ENCODE measurements around the gene LYPD3. TPM values are rescaled to one million over a fixed set of nuclear protein-coding genes. Genes with fewer than 3 reads are reported as not detected.

The LYPD3 gene
- total RNA-seq, 1 donor from 2014 or later: 15.0 TPM

DNA sequence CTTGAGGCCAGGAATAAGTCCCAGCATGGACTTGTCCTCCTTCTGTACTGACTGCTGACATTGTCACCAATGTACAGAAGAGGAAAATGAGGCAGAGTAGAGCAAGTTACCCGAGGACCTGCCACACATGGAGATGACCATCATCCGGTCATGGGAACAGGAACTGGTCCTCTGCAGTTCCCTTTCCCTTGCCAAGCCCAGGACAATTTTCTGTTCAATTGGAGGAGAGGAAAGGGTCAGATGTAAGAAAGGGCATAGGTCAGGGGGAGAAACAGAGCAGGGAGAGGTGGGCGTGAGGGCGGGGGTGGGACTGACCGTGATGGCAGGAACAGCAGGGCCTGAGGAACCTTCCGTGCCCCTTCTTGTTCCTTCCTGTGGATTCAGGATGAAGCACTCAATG is 20.5 kb upstream of the LYPD3 start:
- no peak for DNase-seq (ENCODE audit: low spot score)

GRCh38 chr19:43483281-43483680 is 17.9 kb upstream of the LYPD3 start:
- no peak for DNase-seq (ENCODE audit: low spot score)

DNA sequence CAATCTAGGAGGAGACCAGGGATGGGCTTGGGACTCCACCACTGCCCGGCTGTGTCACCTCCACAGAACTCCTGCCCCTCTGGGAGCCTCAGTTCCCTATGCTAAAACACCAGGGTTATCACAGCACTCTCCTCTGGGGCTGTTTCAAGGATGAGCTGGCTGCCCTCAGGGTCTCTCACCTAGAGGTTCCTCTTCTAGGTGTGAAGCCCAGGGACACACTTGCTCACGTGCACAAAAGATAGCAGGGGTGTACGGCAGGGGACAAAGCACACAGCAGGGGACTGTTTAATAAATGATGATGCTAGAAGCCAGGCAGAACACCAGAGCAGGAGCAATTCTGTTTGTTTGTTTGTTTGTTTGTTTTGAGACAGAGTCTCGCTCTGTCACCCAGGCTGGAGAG is 16.8 kb upstream of the LYPD3 start:
- no peak for DNase-seq (ENCODE audit: low spot score)

- DNase-seq (ENCODE audit: low spot score): no peak
Observed at GRCh38 chr19:43481701-43482100, 16.3 kb upstream of the LYPD3 start.

GRCh38 chr19:43480574-43480973 is 15.2 kb upstream of the LYPD3 start:
- no peak for DNase-seq (ENCODE audit: low spot score)

DNA sequence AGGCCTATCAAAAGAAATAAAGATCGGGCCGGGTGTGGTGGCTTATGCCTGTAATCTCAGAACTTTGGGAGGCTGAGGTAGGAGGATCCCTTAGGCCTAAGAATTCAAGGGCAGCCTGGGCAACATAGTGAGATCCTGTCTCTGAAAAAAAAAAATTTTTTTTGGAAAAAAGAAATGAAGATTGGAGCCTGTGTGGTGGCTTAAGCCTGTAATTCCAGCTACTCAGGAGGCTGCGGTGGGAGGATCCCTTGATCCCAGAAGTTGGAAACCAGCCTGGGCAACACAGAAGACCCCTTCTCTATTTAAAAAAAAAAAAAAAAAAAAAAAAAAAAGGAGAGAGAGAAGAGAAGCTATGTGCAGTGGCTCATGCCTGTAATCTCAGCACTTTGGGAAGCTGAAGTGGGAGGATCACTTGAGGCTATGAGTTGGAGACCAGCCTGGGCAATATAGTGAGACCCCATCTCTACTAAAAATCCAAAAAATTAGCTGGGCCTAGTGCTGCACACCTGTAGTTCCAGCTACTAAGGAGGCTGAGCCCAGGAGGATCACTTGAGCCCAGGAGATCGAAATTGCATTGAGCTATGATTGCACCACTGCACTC is 14.7 kb upstream of the LYPD3 start:
- no peak for DNase-seq (ENCODE audit: low spot score)

DNA sequence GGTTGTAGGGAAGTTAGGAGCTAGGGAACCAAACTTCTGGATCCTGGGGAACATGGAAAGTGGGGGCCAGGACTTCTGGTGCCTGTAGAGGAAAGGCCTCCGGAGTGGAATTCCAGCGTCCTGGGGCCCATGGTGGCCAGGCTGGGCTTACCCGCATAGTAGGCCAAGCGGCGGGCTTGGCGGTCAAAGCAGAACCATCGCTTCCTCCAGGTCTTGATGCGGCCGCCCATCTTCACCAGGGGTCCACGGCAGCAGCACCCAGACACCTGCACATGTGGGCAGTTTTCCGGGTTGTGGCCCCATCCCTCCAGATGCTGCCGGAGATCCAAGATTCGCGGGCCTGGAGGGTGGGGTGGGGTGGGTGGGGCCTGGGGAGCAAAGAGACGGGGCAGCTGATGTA is 13.8 kb upstream of the LYPD3 start:
- no peak for DNase-seq (ENCODE audit: low spot score)

GRCh38 chr19:43478323-43478722 is 12.9 kb upstream of the LYPD3 start:
- DNase-seq (ENCODE audit: low spot score): no peak

- DNase-seq (ENCODE audit: low spot score): no peak
Observed at GRCh38 chr19:43476606-43477005, 11.2 kb upstream of the LYPD3 start.

DNA sequence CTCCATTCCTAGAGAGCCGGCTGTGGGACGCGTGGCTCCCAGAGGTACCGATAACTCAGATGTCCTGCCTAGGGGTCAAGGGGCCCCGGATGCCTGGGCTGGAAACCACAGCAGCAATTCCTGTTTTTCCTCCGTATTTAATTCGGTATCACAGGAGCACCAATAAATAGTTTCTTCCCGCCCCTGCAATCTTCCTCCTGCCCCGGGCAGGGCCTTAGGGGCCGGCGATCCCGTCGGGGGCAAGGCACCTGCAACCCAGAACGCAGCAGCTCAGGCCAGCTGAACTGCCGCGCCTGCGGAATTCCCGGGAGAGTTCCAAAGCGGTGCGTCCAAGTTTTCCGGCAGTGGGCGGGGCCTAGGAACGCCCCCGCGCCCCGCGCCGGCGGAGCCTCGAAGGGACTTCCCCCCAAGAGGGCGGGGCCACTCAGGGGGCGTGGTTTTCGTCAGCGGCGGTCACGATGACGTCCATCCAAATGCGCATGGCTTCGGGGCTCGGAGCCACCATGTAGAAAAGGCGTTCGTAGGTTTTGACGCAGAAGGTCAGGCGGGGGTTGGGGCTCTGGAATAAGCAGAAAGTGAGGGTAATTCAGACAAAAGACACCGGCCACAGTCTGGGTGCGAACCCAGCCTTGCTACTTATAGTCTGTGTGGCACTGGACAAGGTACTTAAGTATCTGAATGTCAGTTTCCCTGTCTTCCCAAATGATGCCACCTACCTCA is 9.7 kb upstream of the LYPD3 start:
- DNase-seq (ENCODE audit: low spot score): peak; percentile 96

- no peak for DNase-seq (ENCODE audit: low spot score)
Observed at GRCh38 chr19:43474487-43474886, 9.1 kb upstream of the LYPD3 start.

GRCh38 chr19:43471091-43471490 is 5.7 kb upstream of the LYPD3 start:
- DNase-seq (ENCODE audit: low spot score): peak; percentile 77

- DNase-seq (ENCODE audit: low spot score): no peak
Observed at GRCh38 chr19:43470288-43470687, 4.9 kb upstream of the LYPD3 start.

DNA sequence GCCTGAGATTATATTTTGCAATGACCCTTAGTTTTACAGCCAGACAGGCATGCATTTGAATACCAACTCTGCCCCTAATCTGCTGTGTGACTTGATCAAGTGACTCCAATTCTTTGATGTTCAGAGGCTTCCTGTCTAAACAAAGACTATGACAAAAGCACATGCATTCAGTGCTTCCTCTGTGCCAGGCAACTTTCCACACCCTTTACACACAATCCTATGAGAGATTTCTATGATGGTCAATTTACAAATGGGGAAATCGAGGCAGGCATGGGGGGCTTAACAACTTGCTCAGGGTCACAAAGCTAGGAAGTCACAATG is 3.7 kb upstream of the LYPD3 start:
- no peak for DNase-seq (ENCODE audit: low spot score)

DNA sequence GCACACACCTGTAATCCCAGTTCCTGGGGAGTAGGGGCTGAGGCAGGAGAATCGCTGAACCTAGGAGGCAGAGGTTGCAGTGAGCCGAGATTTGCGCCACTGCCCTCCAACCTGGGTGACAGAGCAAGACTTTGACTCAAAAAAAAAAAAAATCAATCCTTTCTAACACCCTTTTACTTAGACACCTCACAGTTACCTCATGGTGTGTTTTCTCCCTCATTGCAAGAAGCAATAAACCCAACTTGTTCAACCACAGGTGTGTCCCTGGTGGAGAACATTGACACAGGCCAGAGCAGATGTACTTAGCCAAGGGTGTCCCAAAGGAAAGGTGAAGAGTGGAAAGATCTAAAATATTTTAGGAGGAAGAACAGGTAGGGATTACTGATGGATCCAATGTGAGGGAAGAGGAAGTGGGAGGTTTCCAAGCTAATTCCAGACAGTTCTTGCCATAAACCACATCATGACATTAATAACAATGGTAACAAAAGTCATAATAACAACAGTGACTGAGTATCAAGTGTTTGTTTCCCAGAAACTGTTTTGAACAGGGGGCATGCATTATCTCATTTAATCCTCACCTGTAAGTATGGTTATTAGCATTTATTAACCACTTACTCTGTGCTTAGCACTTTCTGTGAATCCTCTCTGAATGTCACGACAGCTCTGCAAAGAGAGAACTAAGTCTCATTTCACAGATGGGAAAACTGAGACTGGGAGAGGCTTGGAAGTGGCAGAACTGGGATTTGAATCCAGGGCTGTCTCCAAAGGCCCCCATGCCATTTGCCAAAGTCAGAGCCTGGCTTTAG is 3.1 kb upstream of the LYPD3 start:
- DNase-seq (ENCODE audit: low spot score): no peak

DNA sequence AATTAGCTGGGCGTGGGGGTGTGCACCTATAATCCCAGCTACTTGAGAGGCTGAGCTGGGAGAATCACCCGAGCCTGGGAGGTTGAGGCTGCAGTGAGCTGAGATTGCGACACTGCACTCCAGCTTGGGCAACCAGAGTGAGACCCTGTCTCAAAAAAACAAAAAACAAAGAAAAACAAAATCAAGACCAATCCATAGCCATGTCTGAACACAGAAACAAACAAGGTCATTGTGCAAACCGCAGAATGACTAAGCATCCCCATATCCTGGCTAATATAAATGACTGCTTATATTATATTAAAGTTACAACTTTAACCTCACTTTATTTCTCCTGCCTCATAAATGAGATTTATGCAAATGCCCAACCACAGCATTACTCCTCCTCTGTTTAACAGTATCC is 2.3 kb upstream of the LYPD3 start:
- DNase-seq (ENCODE audit: low spot score): no peak

DNA sequence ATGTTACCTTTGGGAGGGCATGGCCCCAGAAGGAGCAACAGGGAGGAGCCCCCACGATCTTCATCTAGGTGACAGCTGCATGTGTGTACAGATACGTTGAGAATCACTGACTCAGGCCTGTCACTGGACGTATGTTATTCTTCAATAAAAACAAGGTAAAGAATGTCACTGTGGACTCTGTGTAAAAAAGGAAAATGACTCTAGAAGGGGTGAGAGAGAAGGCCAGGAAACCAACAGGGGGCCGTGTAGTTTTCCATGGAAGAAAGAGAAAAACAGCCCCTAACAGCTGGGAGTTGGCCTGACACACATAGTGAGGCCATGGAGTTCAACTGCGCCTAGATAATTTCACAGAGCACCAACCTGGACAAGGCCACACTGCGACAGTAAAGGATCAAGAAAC is 1.9 kb upstream of the LYPD3 start:
- DNase-seq (ENCODE audit: low spot score): no peak

GRCh38 chr19:43466793-43467192 is 1.4 kb upstream of the LYPD3 start:
- DNase-seq (ENCODE audit: low spot score): no peak

DNA sequence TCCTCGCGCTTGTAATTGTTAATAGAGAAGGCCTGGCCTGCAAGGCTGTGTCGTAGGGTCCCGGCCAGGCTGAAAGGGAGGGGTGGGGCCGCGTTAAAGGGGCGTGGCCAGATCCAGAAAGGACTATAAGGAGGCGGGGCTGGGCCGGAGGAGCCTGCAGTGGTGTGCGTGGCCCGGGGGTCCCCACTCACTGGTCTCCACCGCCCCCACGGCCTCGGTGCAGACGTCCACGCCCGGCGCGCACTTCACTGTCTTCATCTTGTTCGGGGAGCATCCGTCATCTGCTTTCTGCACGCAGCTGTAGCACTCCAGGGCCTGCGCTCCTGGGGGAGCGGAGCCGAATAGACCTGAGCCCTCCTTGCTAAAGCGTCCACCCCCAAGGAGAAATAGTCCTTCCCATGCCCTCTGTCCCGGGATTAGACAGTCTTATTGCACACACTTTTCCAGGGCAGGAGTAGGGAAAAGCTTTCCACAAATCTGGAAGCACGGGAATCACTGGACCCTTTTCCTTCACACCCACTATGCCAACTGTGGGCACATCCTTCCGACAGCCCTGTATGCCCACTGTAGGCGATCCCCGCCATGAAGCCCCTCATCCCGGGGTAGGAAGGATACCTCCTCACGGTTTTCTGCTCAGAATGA is 1.2 kb downstream of the LYPD3 start:
- DNase-seq (ENCODE audit: low spot score): peak; percentile 84

DNA sequence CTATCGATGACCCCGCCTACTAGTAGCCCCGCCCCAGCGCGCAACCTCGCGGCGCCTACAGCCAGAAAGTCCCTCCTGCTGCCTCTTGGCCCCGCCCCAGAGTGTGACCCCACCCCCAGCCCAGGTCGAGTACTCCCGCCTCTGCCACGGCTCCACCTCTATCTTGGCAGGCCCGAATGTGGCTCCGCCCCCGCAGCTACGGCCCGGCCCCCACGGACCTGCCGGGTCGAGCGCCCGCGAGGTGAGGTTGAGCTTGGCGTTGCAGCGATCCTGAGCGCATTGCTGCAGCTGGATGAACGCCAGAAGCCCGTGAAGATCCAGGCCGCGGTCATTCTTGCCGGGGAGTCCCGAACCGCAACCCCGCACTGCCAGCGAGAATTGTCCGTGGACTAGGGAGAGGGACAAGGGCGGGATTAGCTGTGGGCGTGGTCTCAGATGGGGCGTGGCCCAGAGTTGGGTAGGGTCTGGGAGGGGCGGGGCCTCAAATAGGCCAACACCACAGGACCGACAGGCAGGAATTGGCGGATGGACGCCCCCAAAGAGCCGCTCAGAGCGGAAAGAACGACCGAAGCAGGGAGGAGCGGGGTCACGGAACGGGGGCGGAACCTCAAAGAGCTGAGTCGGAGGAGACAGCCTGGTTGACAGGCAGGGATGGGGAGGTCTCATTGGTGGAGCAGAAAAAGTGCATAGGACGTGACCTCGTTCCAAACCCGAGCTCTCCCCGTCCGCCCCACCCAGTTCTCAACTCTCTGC is 1.9 kb downstream of the LYPD3 start:
- DNase-seq (ENCODE audit: low spot score): peak; percentile 98

GRCh38 chr19:43462785-43463380 is 2.5 kb downstream of the LYPD3 start:
- DNase-seq (ENCODE audit: low spot score): no peak

GRCh38 chr19:43462383-43462782 is 3.0 kb downstream of the LYPD3 start:
- no peak for DNase-seq (ENCODE audit: low spot score)
